SK-N-MC (cell line): Measurements from ENCODE around the gene CACNA1C.

ENCODE experiments used
- EZH2 ChIP-seq: fragments of 200-600 bp; sonication (generic); IDR thresholded peaks from one replicate; pipeline ENCODE4 v1.6.1; 2017; ENCODE audit warnings: antibody characterized with exemption
- POLR2AphosphoS5 ChIP-seq: IDR thresholded peaks from 2 replicates; pipeline ENCODE4 v1.6.1; 2012; ENCODE audit warnings: mild to moderate bottlenecking, low read depth, low read length, borderline replicate concordance

- TF ChIP-seq POLR2AphosphoS5 (no peak), EZH2 (no peak)
These were observed 376.2 kb downstream of the CACNA1C start for GRCh38 chr12:2429032-2429431.
